BLaER1 treated with 17β-estradiol and CSF1 and Interleukin-3, amounts not matched to agents 10 nM and 100 nM (cell line): ENCODE measurements around the gene GSPT1.
"Not testable (repeated sequence)": the region's sequence is repeated elsewhere in the genome, so short reads cannot be mapped to it uniquely, and the experiment has no call there.

ENCODE experiments used
- H3K27ac ChIP-seq, 11 experiments: shearing (Covaris generic); formaldehyde crosslinking; 2 replicates each; pipeline ENCODE4 v1.8.1; 2022
- H3K27me3 ChIP-seq, 11 experiments: shearing (Covaris generic); formaldehyde crosslinking; 2 replicates each; pipeline ENCODE4 v1.8.1; 2022
- H3K36me3 ChIP-seq, 11 experiments: shearing (Covaris generic); formaldehyde crosslinking; 2 replicates each; pipeline ENCODE4 v1.8.1; 2022
- H3K4me1 ChIP-seq, 10 experiments: shearing (Covaris generic); formaldehyde crosslinking; 2 replicates each; pipeline ENCODE4 v1.8.1; 2022
- H3K4me2 ChIP-seq, 11 experiments: shearing (Covaris generic); formaldehyde crosslinking; 2 replicates each; pipeline ENCODE4 v1.8.1; 2022
- H3K4me3 ChIP-seq, 10 experiments: shearing (Covaris generic); formaldehyde crosslinking; 2 replicates each; pipeline ENCODE4 v1.8.1; 2022
- H3K9ac ChIP-seq, 11 experiments: shearing (Covaris generic); formaldehyde crosslinking; 2 replicates each; pipeline ENCODE4 v1.8.1; 2022
- H3K9me3 ChIP-seq, 11 experiments: shearing (Covaris generic); formaldehyde crosslinking; replicated peaks in 1 of 11; 2 replicates each; pipeline ENCODE4 v1.8.1; 2022
- H4K20me1 ChIP-seq, 11 experiments: shearing (Covaris generic); formaldehyde crosslinking; 2 replicates each; pipeline ENCODE4 v1.8.1; 2022
- Cebpa-rat ChIP-seq, 11 experiments: shearing (Covaris generic); IDR thresholded peaks; 2 replicates each; pipeline ENCODE4 v1.8.1; 2022

Gene GSPT1

GRCh38 chr16:11915644-11916523, at the start of gene GSPT1:
GSPT1 (minus strand) TSS chr16:11915956; CDS start chr16:11915720, 236 bp downstream.
- H3K36me3 ChIP-seq = peaks cover 0 to 24% (median 10%) of the 10 kb centered on the region in 11 experiments; a peak in 6 of 22 replicates
- no peaks in the 10 kb centered on the region for H3K27me3 ChIP-seq
- peaks cover 34 to 48% (median 42%) of the 10 kb centered on the region in 11 experiments for H4K20me1 ChIP-seq
- no peak for TF ChIP-seq Cebpa-rat (IDR thresholded peaks at IDR 0.05)
- H3K4me3 ChIP-seq = peak within 1 kb of the TSS; percentile 81 to 99 (median 96)
- H3K9me3 ChIP-seq = no peaks in the 10 kb centered on the region
- peaks cover 30 to 37% (median 35%) of the 10 kb centered on the region in 10 experiments for H3K4me1 ChIP-seq
- H3K4me2 ChIP-seq = peak within 1 kb of the TSS; percentile 79 to 96 (median 90)
- H3K27ac ChIP-seq = peak within 1 kb of the TSS; percentile 81 to 97 (median 94)
- peak within 1 kb of the TSS; percentile 91 to 99 (median 95) for H3K9ac ChIP-seq

DNA sequence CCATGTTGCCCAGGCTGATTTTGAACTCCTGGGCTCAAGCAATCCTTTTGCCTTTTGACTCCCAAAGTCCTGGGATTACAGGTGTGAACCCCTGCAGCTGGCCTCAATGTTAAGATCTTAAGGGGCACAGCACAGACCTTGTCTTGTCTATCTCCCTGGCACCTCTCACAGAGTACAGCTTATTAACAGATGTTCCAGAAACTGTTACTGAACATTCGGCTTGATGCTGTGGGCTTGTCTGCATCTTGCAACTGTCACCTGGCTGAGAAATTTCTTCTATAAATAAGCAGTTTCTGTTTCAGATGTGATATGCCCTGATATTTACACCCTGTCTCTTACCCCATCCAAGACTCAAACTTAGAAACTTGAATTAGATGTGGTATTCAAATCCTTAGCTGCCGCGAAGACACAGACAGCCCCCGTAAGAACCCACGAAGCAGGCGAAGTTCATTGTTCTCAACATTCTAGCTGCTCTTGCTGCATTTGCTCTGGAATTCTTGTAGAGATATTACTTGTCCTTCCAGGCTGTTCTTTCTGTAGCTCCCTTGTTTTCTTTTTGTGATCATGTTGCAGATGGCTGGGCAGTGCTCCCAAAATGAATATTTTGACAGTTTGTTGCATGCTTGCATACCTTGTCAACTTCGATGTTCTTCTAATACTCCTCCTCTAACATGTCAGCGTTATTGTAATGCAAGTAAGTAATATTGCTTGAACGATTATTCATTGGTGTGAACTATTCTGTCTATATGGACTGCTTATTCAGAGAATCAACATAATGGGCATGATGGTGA, 49.2 kb upstream of the GSPT1 start, which contains the start of gene TNFRSF17:
Gene TNFRSF17 (plus strand): TSS at position 450 of the 791 bp plus-strand sequence. CDS start 115 bp downstream, at position 565.
- Histone ChIP-seq H3K27ac (peak within 1 kb of the TSS in 2 of 11 experiments; percentile 11 to 36; a peak in 3 of 22 replicates), H4K20me1 (no peaks in the 10 kb centered on the region), H3K9me3 (no peaks in the 10 kb centered on the region), H3K4me1 (peaks cover 12 to 50% (median 40%) of the 10 kb centered on the region in 10 experiments), H3K36me3 (no peaks in the 10 kb centered on the region), H3K4me3 (no peak within 1 kb of the TSS; a peak in 1 of 20 replicates), H3K4me2 (peak within 1 kb of the TSS; percentile 36 to 76 (median 70); a peak in 20 of 22 replicates), H3K9ac (peak within 1 kb of the TSS in 4 of 11 experiments; percentile 3 to 24 (median 17); a peak in 5 of 22 replicates), H3K27me3 (no peaks in the 10 kb centered on the region)
- no peak for TF ChIP-seq Cebpa-rat (IDR thresholded peaks at IDR 0.05)

GRCh38 chr16:11963706-11964105, 48.0 kb upstream of the GSPT1 start:
- Histone ChIP-seq H3K27ac (no peak overlapping the region), H3K4me2 (peak overlapping the region in 4 of 11 experiments; percentile 1 to 76 (median 70); a peak in 4 of 22 replicates), H3K4me3 (no peak overlapping the region), H4K20me1 (no peaks in the 10 kb centered on the region), H3K9me3 (no peaks in the 10 kb centered on the region), H3K9ac (no peak overlapping the region), H3K36me3 (no peaks in the 10 kb centered on the region), H3K4me1 (peaks cover 12 to 57% (median 46%) of the 10 kb centered on the region in 10 experiments), H3K27me3 (no peaks in the 10 kb centered on the region)
- no peak for TF ChIP-seq Cebpa-rat (IDR thresholded peaks at IDR 0.05)

DNA sequence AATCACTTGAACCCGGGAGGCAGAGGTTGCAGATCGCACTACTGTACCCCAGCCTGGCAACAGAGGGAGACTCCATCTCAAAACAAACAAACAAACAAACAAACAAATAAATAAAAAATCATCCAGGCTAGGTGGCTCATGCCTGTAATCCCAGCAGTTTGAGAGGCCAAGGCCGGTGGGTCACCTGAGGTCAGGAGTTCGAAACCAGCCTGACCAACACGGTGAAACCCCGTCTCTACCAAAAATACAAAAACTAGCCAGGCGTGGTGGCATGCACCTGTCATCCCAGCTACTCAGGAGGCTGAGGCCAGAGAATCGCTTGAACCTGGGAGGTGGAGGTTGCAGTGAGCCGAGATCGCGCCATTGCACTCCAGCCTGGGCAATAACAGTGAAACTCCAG, 47.2 kb upstream of the GSPT1 start:
- not testable (repeated sequence) for H3K36me3 ChIP-seq, H3K9me3 ChIP-seq, H3K9ac ChIP-seq, H4K20me1 ChIP-seq, H3K27ac ChIP-seq, H3K4me3 ChIP-seq, H3K27me3 ChIP-seq
- Histone ChIP-seq H3K4me2 (0 out of 22 replicates have a peak overlapping the region, but pooled peaks of 1 of the 11 experiments have one; percentile 1), H3K4me1 (peaks cover 12 to 59% (median 48%) of the 10 kb centered on the region in 10 experiments)

DNA sequence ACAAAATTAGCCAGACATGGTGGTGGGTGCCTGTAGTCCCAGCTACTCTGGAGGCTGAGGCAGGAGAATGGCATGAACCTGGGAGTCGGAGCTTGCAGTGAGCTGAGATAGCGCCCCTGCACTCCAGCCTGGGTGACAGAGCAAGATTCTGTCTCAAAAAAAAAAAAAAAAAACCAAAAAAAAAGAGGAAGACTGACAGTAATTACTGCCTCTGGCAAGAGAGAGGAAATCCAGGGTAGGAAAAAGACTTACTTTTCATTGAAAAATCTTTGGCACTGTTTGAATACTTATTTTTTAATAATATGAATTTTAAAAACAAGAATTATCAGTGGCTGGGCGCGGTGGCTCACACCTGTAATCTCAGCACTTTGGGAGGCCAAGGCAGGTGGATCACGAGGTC, 46.7 kb upstream of the GSPT1 start:
- H3K4me3 ChIP-seq, H3K4me2 ChIP-seq, H3K9ac ChIP-seq, H3K27me3 ChIP-seq, H4K20me1 ChIP-seq, H3K9me3 ChIP-seq, H3K36me3 ChIP-seq, H3K27ac ChIP-seq: not testable (repeated sequence)
- H3K4me1 ChIP-seq = peaks cover 12 to 55% (median 47%) of the 10 kb centered on the region in 10 experiments

DNA sequence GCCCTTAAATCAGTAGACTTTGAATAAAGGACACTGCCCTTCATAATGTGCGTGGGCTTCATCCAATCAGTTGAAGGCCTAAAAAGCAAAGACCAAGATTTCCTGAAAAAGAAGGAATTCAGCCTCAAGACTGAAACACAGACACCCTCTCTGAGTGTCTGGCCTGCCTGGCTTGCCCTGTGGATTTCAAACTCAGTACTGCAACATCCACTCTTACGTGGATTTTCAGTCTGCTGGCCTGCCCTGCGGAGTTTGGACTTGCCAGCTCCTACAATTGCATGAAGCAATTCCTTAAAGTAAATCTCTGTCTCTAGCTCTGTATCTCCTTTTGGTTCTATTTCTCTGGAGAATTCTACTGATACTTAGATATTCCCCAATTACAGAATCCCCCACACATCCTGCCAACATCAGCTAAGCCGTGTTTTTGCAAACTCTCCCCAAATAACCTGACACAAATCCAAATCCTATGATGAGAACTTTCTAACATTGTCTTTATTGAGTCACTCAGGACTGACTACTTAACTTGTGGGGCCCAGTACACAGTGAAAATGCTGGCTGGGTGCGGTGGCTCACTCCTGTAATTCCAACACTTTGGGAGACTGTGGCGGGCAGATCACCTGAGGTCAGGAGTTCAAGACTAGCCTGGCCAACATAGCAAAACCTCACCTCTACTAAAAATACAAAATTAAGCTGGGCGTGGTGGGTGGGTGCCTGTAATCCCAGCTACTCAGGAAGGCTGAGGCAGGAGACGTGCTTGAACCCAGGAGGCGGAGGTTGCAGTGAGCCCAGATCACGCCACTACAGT, 42.0 kb upstream of the GSPT1 start:
- no peak overlapping the region for H3K9ac ChIP-seq
- TF ChIP-seq Cebpa-rat (IDR thresholded peaks at IDR 0.05) = no peak
- H3K4me3 ChIP-seq = no peak overlapping the region
- H3K27me3 ChIP-seq = no peaks in the 10 kb centered on the region
- H3K27ac ChIP-seq = no peak overlapping the region
- H3K4me1 ChIP-seq = peaks cover 3 to 16% (median 10%) of the 10 kb centered on the region in 10 experiments; a peak in 15 of 20 replicates
- no peaks in the 10 kb centered on the region for H4K20me1 ChIP-seq
- H3K36me3 ChIP-seq = no peaks in the 10 kb centered on the region
- no peaks in the 10 kb centered on the region for H3K9me3 ChIP-seq
- no peak overlapping the region for H3K4me2 ChIP-seq

DNA sequence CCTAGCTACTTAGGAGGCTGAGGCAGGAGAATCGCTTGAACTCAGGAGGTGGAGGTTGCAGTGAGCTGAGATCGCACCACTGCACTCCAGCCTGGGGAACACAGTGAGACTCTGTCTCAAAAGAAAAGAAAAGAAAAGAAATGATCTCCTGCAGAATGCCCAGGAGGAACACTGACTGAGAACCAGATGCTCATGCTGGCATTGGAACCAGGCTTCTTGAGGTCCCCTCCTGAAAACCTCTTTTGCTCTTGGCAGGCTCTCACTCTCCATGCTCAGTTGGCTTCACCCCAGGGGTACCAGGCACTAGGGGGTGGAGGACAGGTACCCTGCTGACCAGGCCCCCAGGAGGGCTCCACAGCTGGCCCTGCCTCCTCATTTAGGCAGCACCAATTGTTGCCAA, 40.8 kb upstream of the GSPT1 start:
- Histone ChIP-seq H3K4me2 (no peak overlapping the region), H4K20me1 (no peaks in the 10 kb centered on the region), H3K27me3 (no peaks in the 10 kb centered on the region), H3K4me3 (no peak overlapping the region), H3K27ac (no peak overlapping the region), H3K9ac (no peak overlapping the region), H3K4me1 (peaks cover 0 to 14% (median 9%) of the 10 kb centered on the region in 10 experiments; a peak in 13 of 20 replicates), H3K9me3 (no peaks in the 10 kb centered on the region), H3K36me3 (no peaks in the 10 kb centered on the region)
- TF ChIP-seq Cebpa-rat (IDR thresholded peaks at IDR 0.05) = no peak

- Histone ChIP-seq H4K20me1 (no peaks in the 10 kb centered on the region), H3K27me3 (no peaks in the 10 kb centered on the region), H3K4me3 (no peak overlapping the region), H3K27ac (no peak overlapping the region), H3K9ac (no peak overlapping the region), H3K4me2 (peak overlapping the region in 4 of 11 experiments; percentile 7 to 26 (median 19); a peak in 4 of 22 replicates), H3K36me3 (no peaks in the 10 kb centered on the region), H3K4me1 (peaks cover 0 to 14% (median 9%) of the 10 kb centered on the region in 10 experiments; a peak in 13 of 20 replicates), H3K9me3 (no peaks in the 10 kb centered on the region)
- no peak for TF ChIP-seq Cebpa-rat (IDR thresholded peaks at IDR 0.05)
These were observed 40.0 kb upstream of the GSPT1 start for GRCh38 chr16:11955713-11956123.

- not testable (repeated sequence) for H3K36me3 ChIP-seq, H3K27me3 ChIP-seq, H3K4me2 ChIP-seq, H3K4me3 ChIP-seq, H3K9ac ChIP-seq, H3K9me3 ChIP-seq, H4K20me1 ChIP-seq, H3K27ac ChIP-seq
- H3K4me1 ChIP-seq = peaks cover 0 to 17% (median 14%) of the 10 kb centered on the region in 10 experiments; a peak in 11 of 20 replicates
These were observed 37.8 kb upstream of the GSPT1 start for GRCh38 chr16:11953576-11953975.
